Heart left ventricle (tissue), 13 donors: Measurements from ENCODE around the gene CCDC85C.

Source experiments
- CTCF ChIP-seq, 12 donors: fragments of 200-600 bp; sonication (generic) in 4 of 12; IDR thresholded peaks; one replicate each; pipeline versions ENCODE4 v1.5.0 to v1.8.0; 2018 to 2022; ENCODE audit warnings: antibody characterized with exemption in 12 of 12, mild to moderate bottlenecking in 5 of 12
- POLR2A ChIP-seq, 2 donors: fragments of 450-650 bp; IDR thresholded peaks; one replicate each; pipeline ENCODE4 v1.6.1; 2017; ENCODE audit warnings: antibody characterized with exemption in 2 of 2, mild to moderate bottlenecking in 2 of 2, moderate library complexity in 2 of 2
- donor health status: ischemic (EF 13 %, LVEDD 7.1; RV severe dilation, severe dysfunction).
- donor health status: DM: no; HTN: yes; CAD: no.
- donor health status: DM: no; HTN: no; CAD: no.
- donor health status: ischemic (EF 25% LVEDD 6.9; RV normal size, moderate dysfunction).
- donor health status: ischemic (EF 25% LVEDD 5.7; RV mildly dilated, moderate dysfunction).
- donor health status: ischemic (EF 35%, LVEDD 5.7; RV mildly dilated, moderate dysfunction).
- donor health status: nonischemic (EF 11% LVEDD 7.7; RV severe dilation, severe dysfunction).
- donor health status: DM: yes; HTN: yes; CAD: no.
- donor health status: PGD.
- donor health status: ischemic (EF 29% LVEDD 5.4; RV normal size, mild dysfunction).
- donor health status: nonischemic (EF 23%, LVEDD 6.1; RV moderate dilation, normal function).

GRCh38 chr14:99463974-99464373 is 140.0 kb downstream of the CCDC85C start:
- TF ChIP-seq CTCF (IDR thresholded peaks at IDR 0.05) (no peak), POLR2A (IDR thresholded peaks at IDR 0.05) (no peak)
